ENCODE results near the gene SGTA.

Gene SGTA

GRCh38 chr19:2764945-2765344 lies 18.1 kb downstream of the SGTA start:
- TF ChIP-seq, protein P1, sequence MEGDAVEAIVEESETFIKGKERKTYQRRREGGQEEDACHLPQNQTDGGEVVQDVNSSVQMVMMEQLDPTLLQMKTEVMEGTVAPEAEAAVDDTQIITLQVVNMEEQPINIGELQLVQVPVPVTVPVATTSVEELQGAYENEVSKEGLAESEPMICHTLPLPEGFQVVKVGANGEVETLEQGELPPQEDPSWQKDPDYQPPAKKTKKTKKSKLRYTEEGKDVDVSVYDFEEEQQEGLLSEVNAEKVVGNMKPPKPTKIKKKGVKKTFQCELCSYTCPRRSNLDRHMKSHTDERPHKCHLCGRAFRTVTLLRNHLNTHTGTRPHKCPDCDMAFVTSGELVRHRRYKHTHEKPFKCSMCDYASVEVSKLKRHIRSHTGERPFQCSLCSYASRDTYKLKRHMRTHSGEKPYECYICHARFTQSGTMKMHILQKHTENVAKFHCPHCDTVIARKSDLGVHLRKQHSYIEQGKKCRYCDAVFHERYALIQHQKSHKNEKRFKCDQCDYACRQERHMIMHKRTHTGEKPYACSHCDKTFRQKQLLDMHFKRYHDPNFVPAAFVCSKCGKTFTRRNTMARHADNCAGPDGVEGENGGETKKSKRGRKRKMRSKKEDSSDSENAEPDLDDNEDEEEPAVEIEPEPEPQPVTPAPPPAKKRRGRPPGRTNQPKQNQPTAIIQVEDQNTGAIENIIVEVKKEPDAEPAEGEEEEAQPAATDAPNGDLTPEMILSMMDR (IDR thresholded peaks at IDR 0.05; ENCODE audit: extremely low read depth, insufficient read depth, missing control alignments) = no peak

DNA sequence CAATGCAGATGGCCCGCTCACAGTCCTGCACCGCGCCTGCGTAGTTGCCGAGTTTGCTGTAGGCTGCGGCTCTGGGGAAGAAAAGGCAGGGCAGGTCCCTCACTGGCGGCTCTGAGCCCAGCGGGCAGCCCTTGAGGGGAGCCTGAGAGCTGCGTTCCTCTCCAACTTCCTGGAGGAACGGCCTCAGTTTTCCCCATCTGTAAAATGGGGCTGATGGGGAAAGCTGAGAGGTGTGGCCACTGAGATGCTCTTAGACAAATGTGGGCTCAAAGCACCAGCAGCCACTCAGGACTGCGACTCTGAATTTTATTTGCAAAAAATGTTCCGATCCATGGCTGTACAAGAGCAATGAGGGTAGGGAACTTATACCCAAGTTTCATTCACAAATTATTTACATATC lies 19.4 kb downstream of the SGTA start:
- DNase-seq (ENCODE audit: low spot score) = no peak
- in situ Hi-C loops (cut with MboI; ENCODE audit: low pct_unique_long_range_greater_than_20kb, low sequenced_read_pairs, unreplicated experiment) = no loop called here
- TF ChIP-seq, protein P1 (IDR thresholded peaks at IDR 0.05; ENCODE audit: extremely low read depth, insufficient read depth, missing control alignments) = no peak

More at GRCh38 chr19:2764945-2765344, 18.1 kb downstream of the SGTA start:
- in situ Hi-C loops (cut with MboI; ENCODE audit: low pct_unique_long_range_greater_than_20kb, low sequenced_read_pairs, unreplicated experiment) = no loop called here
- DNase-seq (ENCODE audit: low spot score) = no peak

DNA sequence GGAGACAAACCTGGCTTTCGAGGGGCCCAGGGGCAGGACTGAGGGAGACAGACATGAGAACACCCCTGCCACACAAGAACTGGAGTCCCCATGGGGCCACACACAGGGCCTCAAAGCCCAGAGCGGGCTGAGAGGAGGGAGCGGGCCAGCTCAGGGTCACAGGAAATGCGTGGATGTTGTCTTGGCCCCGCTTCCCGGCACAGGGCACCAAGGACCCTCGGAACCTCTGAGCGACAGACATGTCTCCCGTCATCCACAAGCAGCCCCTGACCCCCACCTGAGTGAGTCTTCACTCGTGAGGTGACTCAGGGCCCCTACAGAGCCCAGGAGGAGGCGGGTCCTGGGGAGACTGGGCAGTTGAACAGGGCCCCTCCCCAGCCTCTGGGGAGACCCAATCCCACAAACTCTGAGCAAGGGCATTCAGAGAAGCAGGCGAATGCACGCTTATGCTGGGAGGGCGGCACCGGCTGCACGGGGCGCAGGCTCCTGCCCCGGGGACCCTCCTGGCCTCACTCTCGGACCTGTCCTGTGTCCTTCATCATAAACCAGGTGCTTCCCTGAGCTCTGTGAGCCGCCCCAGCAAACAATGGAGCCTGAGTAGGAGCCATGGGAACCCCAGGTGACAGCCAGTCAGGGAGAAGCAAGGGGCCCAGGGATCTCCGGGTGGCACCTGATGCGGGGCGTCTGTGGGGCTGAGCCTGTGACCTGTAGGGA lies 20.1 kb downstream of the SGTA start:
- in situ Hi-C loops (cut with MboI; ENCODE audit: low pct_unique_long_range_greater_than_20kb, low sequenced_read_pairs, unreplicated experiment) = no loop called here
- no peak for DNase-seq (ENCODE audit: low spot score)
- TF ChIP-seq, protein P1 (IDR thresholded peaks at IDR 0.05; ENCODE audit: extremely low read depth, insufficient read depth, missing control alignments) = no peak

DNA sequence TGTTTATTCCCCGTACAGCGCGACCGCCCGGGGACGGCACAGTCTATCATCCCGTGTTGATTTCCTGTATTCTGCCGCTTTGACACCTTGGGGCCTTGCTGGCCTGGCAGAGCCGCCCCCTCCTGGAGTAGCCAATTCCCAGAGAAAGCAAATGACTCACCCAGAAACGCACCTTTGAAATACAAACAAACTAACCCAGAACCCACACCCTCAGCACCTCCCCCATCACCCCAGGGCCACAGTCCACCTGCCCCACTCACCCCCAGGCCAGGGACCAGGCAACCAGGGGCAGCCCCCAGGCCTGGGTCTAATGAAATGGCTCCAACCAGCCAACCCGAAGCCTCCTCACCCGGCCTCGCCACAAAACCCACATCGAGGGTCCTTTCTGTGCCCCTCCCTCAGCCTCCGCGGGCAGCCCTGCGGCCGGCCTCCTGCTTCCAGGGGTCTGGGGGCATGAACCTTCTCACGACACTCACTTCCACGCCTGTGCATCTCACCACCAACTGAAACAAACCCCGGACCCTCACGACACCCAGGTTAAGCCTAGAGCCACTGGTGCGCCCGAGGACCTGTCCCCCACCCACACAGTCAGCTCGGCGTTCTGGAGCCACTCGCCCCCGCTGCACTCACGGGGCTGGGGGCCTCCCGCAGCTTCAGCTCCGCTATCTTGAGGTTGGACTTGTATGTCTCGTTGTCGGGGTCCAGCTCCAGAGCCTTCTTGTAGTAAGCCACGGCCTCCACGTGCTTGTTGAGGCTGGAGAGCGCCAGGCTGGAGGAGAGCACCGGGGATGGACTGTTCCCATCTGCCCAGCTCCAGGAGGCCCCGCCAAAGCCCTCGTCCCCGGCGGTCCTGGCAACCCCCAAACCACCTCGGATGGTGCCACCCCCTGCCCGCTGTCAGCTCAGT lies 20.9 kb downstream of the SGTA start:
- TF ChIP-seq, protein P1 (IDR thresholded peaks at IDR 0.05; ENCODE audit: extremely low read depth, insufficient read depth, missing control alignments) = no peak
- DNase-seq (ENCODE audit: low spot score) = no peak
- in situ Hi-C loops (cut with MboI; ENCODE audit: low pct_unique_long_range_greater_than_20kb, low sequenced_read_pairs, unreplicated experiment) = no loop called here

- DNase-seq (ENCODE audit: low spot score) = no peak
- in situ Hi-C loops (cut with MboI; ENCODE audit: low pct_unique_long_range_greater_than_20kb, low sequenced_read_pairs, unreplicated experiment) = no loop called here
- TF ChIP-seq, protein P1 (IDR thresholded peaks at IDR 0.05; ENCODE audit: extremely low read depth, insufficient read depth, missing control alignments) = no peak
Measured at GRCh38 chr19:2761309-2761677, 21.8 kb downstream of the SGTA start.

- TF ChIP-seq, protein P1 (IDR thresholded peaks at IDR 0.05; ENCODE audit: extremely low read depth, insufficient read depth, missing control alignments) = no peak
- DNase-seq (ENCODE audit: low spot score) = no peak
- in situ Hi-C loops (cut with MboI; ENCODE audit: low pct_unique_long_range_greater_than_20kb, low sequenced_read_pairs, unreplicated experiment) = no loop called here
Measured at GRCh38 chr19:2759965-2760364, 23.1 kb downstream of the SGTA start.
